ENCODE measurements around the gene STXBP6. TPM values are rescaled to one million over a fixed set of nuclear protein-coding genes. Genes with fewer than 3 reads are reported as not detected.

The STXBP6 gene
- total and polyA plus RNA-seq, 2 of the 13 experiments (the other 11 are each of a cell fraction or from before 2014, with no cell fraction given) = 35.3 to 42.8 TPM

GRCh38 chr14:24990773-24991172, 59.2 kb downstream of the STXBP6 start (continued):
- TF ChIP-seq NONO (IDR thresholded peaks at IDR 0.05) (0 out of 2 replicates have a peak, but pooled peaks have one; percentile 18), NONO (CRISPR knock-in tag; conservative IDR thresholded peaks at IDR 0.05) (no peak), MZF1 (CRISPR knock-in tag; IDR thresholded peaks at IDR 0.05; ENCODE audit: borderline replicate concordance) (no peak), SRSF1 (optimal IDR thresholded peaks at IDR 0.05; ENCODE audit: low read depth, low read length) (no peak), GPN1 (CRISPR knock-in tag; IDR thresholded peaks at IDR 0.05; ENCODE audit: borderline replicate concordance) (no peak), ARHGAP35 (CRISPR knock-in tag; IDR thresholded peaks at IDR 0.05; ENCODE audit: borderline replicate concordance) (no peak), GLI4 (CRISPR knock-in tag; IDR thresholded peaks at IDR 0.05; ENCODE audit: borderline replicate concordance) (no peak), MED8 (CRISPR knock-in tag; IDR thresholded peaks at IDR 0.05; ENCODE audit: insufficient replicate concordance) (no peak), ATF5 (CRISPR knock-in tag; IDR thresholded peaks at IDR 0.05; ENCODE audit: low read depth) (no peak), WIZ (CRISPR knock-in tag; IDR thresholded peaks at IDR 0.05) (no peak), TRAFD1 (CRISPR knock-in tag; IDR thresholded peaks at IDR 0.05; ENCODE audit: borderline replicate concordance) (no peak), ZNF503 (CRISPR knock-in tag; IDR thresholded peaks at IDR 0.05) (no peak), ARNT (IDR thresholded peaks at IDR 0.05) (peak; percentile 68; the same call in 1 of the 2 replicates), ZNF572 (CRISPR knock-in tag; IDR thresholded peaks at IDR 0.05) (no peak), FOXK1 (CRISPR knock-in tag; IDR thresholded peaks at IDR 0.05; ENCODE audit: borderline replicate concordance, low read depth) (no peak), SRSF9 (IDR thresholded peaks at IDR 0.05; ENCODE audit: borderline replicate concordance, insufficient read depth, low read depth, low read length, poor library complexity, severe bottlenecking) (no peak), ZNF652 (CRISPR knock-in tag; IDR thresholded peaks at IDR 0.05; ENCODE audit: borderline replicate concordance, low read depth) (no peak), FOXP1 (IDR thresholded peaks at IDR 0.05) (peak; percentile 58; the same call in 1 of the 2 replicates), FOXP1 (CRISPR knock-in tag; IDR thresholded peaks at IDR 0.05) (no peak), ZBTB46 (CRISPR knock-in tag; IDR thresholded peaks at IDR 0.05; ENCODE audit: borderline replicate concordance) (no peak), ZMAT5 (CRISPR knock-in tag; IDR thresholded peaks at IDR 0.05; ENCODE audit: borderline replicate concordance, low read depth) (no peak), JDP2 (CRISPR knock-in tag; IDR thresholded peaks at IDR 0.05; ENCODE audit: borderline replicate concordance) (no peak), IKZF1 (IDR thresholded peaks at IDR 0.05) (peak; percentile 96), ZNF12 (CRISPR knock-in tag; IDR thresholded peaks at IDR 0.05) (no peak)

All from HepG2 (cell line).